ENCODE results near the gene SCT.

- TF ChIP-seq RAD21 (conservative IDR thresholded peaks at IDR 0.05) (no peak), SMC3 (conservative IDR thresholded peaks at IDR 0.05; ENCODE audit: poor library complexity) (no peak), MXI1 (conservative IDR thresholded peaks at IDR 0.05; ENCODE audit: poor library complexity, severe bottlenecking) (no peak), CTCF (IDR thresholded peaks at IDR 0.05; ENCODE audit: poor library complexity, severe bottlenecking) (no peak)
These were observed 50.0 kb downstream of the SCT start for GRCh38 chr11:576811-577610.

Data from neural cell (in vitro differentiated cells).